Measurements from ENCODE around the gene CFAP299. TPM values are rescaled to one million over a fixed set of nuclear protein-coding genes. Genes with fewer than 3 reads are reported as not detected.

Gene CFAP299
- total RNA-seq, 1 donor from 2014 or later = not detected

DNA sequence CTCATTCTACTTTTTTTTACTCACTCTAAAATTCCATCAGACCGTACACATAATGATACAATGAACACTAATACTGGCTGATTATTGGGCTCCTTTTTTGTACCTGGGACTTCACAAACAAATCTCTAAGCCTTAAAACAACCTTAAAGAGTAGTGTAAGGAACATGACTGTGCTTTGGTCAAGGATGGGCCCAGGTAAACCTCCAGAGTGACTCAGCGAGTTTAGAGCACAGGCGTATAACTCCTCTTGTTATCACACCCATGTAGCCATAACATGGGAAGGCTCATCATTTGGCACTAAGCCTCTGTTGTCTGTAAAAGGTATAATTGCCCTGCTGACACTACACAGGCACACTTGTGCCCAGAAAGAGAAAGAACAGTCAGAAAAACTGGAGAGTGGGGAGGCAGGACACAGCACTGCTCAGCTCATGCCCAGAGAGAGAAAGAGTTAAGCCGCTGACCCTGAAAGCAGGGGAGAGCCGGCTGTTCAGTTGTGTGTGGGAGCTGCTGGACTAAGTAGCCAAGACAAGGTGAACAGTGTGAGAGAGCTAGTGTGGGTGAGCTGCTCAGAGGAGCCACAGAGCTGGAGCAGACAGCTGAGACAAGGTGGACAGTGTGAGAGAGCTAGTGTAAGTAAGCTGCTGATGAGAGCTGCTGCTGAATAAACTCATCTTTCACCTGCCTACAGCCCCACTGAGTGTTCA, 375.4 kb downstream of the CFAP299 start:
- no peak overlapping the region for H3K27ac Mint-ChIP-seq (ENCODE audit: unreplicated experiment)
- H3K9me3 Mint-ChIP-seq (ENCODE audit: unreplicated experiment) = no peaks in the 10 kb centered on the region
- no peaks in the 10 kb centered on the region for H3K36me3 Mint-ChIP-seq (ENCODE audit: low read depth, unreplicated experiment)
- TF ChIP-seq, protein P1, sequence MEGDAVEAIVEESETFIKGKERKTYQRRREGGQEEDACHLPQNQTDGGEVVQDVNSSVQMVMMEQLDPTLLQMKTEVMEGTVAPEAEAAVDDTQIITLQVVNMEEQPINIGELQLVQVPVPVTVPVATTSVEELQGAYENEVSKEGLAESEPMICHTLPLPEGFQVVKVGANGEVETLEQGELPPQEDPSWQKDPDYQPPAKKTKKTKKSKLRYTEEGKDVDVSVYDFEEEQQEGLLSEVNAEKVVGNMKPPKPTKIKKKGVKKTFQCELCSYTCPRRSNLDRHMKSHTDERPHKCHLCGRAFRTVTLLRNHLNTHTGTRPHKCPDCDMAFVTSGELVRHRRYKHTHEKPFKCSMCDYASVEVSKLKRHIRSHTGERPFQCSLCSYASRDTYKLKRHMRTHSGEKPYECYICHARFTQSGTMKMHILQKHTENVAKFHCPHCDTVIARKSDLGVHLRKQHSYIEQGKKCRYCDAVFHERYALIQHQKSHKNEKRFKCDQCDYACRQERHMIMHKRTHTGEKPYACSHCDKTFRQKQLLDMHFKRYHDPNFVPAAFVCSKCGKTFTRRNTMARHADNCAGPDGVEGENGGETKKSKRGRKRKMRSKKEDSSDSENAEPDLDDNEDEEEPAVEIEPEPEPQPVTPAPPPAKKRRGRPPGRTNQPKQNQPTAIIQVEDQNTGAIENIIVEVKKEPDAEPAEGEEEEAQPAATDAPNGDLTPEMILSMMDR (IDR thresholded peaks at IDR 0.05; ENCODE audit: unreplicated experiment) = no peak
- no peak for DNase-seq (ENCODE audit: low spot score)
- no peaks in the 10 kb centered on the region for H3K27me3 Mint-ChIP-seq (ENCODE audit: unreplicated experiment)
- H3K4me1 Mint-ChIP-seq (ENCODE audit: unreplicated experiment) = no peaks in the 10 kb centered on the region
- H3K4me3 Mint-ChIP-seq (ENCODE audit: unreplicated experiment) = no peak overlapping the region

DNA sequence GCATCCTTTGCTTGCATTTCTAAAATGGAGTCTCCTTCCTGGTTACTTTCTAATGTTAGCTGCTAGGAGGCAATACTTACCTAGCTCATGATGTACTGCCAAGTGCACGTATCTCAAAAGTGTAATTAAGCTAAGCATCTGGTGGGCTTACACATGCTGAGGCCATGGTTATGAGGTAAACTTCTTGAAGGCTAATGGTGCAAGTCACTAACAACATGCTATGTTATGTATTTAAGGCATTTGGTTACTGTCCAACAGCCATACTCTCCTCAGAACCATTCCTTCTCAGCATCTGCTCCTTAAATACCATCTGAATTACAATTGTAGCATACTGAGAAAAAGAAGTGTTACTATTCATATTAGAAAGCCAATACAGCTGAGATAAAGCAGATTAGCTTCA, 376.4 kb downstream of the CFAP299 start:
- no peak for DNase-seq (ENCODE audit: low spot score)
- Mint-ChIP-seq H3K36me3 (ENCODE audit: low read depth, unreplicated experiment) (no peaks in the 10 kb centered on the region), H3K9me3 (ENCODE audit: unreplicated experiment) (no peaks in the 10 kb centered on the region)

DNA sequence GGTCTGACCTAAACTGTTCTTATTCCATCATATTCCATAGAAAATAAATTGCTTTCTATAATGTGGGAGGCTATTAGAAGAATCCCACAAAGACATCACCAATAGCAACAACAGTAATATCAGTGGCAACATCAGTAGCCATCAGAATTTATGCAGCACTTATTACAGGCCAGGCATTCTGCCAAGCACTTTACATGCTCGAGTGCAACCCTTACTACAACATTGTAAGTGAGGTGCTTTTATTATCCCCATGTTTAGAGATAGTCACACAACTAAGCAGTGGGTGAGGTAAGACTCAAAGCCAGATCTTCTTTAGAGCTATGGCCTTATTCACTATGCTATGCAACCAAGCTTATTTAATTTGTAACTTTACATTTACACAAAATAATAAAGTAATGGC, 377.9 kb downstream of the CFAP299 start:
- no peaks in the 10 kb centered on the region for H3K4me1 Mint-ChIP-seq (ENCODE audit: unreplicated experiment)
- no peaks in the 10 kb centered on the region for H3K36me3 Mint-ChIP-seq (ENCODE audit: low read depth, unreplicated experiment)
- no peak overlapping the region for H3K27ac Mint-ChIP-seq (ENCODE audit: unreplicated experiment)
- peaks cover 1% of the 10 kb centered on the region for H3K27me3 Mint-ChIP-seq (ENCODE audit: unreplicated experiment)
- H3K9me3 Mint-ChIP-seq (ENCODE audit: unreplicated experiment) = no peaks in the 10 kb centered on the region
- TF ChIP-seq, protein P1 (IDR thresholded peaks at IDR 0.05; ENCODE audit: unreplicated experiment) = no peak
- DNase-seq (ENCODE audit: low spot score) = no peak
- H3K4me3 Mint-ChIP-seq (ENCODE audit: unreplicated experiment) = no peak overlapping the region

More for the DNA sequence above, 376.4 kb downstream of the CFAP299 start:
- Mint-ChIP-seq H3K27ac (ENCODE audit: unreplicated experiment) (no peak overlapping the region), H3K4me1 (ENCODE audit: unreplicated experiment) (no peaks in the 10 kb centered on the region), H3K4me3 (ENCODE audit: unreplicated experiment) (no peak overlapping the region), H3K27me3 (ENCODE audit: unreplicated experiment) (no peaks in the 10 kb centered on the region)
- TF ChIP-seq, protein P1 (IDR thresholded peaks at IDR 0.05; ENCODE audit: unreplicated experiment) = no peak

DNA sequence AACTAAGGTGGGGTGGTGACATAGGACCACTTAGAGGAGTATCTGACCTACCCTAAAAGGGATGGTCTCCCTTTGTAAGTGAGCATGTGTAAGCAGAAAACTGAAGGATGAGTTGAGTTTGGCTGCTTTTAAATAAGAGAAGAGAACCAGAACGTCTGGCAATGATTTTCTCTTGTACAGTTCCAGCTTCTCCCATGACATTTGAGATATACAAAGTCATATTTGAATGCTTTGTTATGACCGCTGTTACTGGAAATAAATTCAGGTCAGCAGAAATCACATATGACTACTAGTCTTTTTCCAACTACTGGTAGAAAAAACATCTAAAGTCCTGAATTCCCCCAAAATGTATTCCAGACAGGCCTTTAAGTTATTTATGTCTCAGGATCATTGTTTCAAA, 381.7 kb downstream of the CFAP299 start:
- H3K27ac Mint-ChIP-seq (ENCODE audit: unreplicated experiment) = no peak overlapping the region
- peaks cover 1% of the 10 kb centered on the region for H3K27me3 Mint-ChIP-seq (ENCODE audit: unreplicated experiment)
- TF ChIP-seq, protein P1 (IDR thresholded peaks at IDR 0.05; ENCODE audit: unreplicated experiment) = no peak
- H3K9me3 Mint-ChIP-seq (ENCODE audit: unreplicated experiment) = no peaks in the 10 kb centered on the region
- no peak for DNase-seq (ENCODE audit: low spot score)
- H3K36me3 Mint-ChIP-seq (ENCODE audit: low read depth, unreplicated experiment) = no peaks in the 10 kb centered on the region
- H3K4me1 Mint-ChIP-seq (ENCODE audit: unreplicated experiment) = no peaks in the 10 kb centered on the region
- no peak overlapping the region for H3K4me3 Mint-ChIP-seq (ENCODE audit: unreplicated experiment)

DNA sequence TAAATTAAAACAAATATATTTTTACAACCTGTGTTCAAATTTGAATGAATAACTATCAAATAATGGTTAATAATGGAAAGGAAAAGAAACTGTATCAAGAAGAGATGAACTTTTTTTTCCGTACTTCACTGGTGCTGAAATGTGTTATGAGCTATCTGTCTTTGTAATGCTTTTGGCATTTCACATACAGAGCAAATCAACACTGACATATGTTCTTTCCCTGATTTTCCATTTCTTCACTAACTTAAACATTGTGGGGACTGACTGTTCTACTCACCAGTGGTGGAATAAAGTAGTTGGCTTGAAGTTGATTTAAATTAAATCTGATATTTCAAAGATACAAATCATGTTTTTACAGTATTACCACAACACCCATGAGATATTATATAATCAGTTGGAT, 390.9 kb downstream of the CFAP299 start:
- TF ChIP-seq, protein P1 (IDR thresholded peaks at IDR 0.05; ENCODE audit: unreplicated experiment) = no peak
- peaks cover 3% of the 10 kb centered on the region for H3K27me3 Mint-ChIP-seq (ENCODE audit: unreplicated experiment)
- no peaks in the 10 kb centered on the region for H3K36me3 Mint-ChIP-seq (ENCODE audit: low read depth, unreplicated experiment)
- no peaks in the 10 kb centered on the region for H3K4me1 Mint-ChIP-seq (ENCODE audit: unreplicated experiment)
- no peak for DNase-seq (ENCODE audit: low spot score)
- H3K27ac Mint-ChIP-seq (ENCODE audit: unreplicated experiment) = no peak overlapping the region
- no peaks in the 10 kb centered on the region for H3K9me3 Mint-ChIP-seq (ENCODE audit: unreplicated experiment)
- H3K4me3 Mint-ChIP-seq (ENCODE audit: unreplicated experiment) = no peak overlapping the region

Measured in endothelial cell (in vitro differentiated cells).